Loucy (cell line): ENCODE results near the gene CYTIP.

Experiments
- H2AFZ ChIP-seq: fragments of 200-600 bp; sonication (generic); 2 replicates; pipeline ENCODE4 v1.6.0; 2016; ENCODE audit warnings: antibody characterized with exemption, mild to moderate bottlenecking, low read length, moderate library complexity
- H3F3A ChIP-seq: fragments of 200-600 bp; 2 replicates; pipeline ENCODE4 v1.6.0; 2016; ENCODE audit warnings: antibody characterized with exemption, low read depth, mild to moderate bottlenecking
- H3K27me3 ChIP-seq: fragments of 200-600 bp; sonication (generic); 2 replicates; pipeline ENCODE4 v1.6.1; 2014; ENCODE audit warnings: low read length, mild to moderate bottlenecking; ENCODE audit not compliant: insufficient read depth, poor library complexity, severe bottlenecking
- H3K36me3 ChIP-seq: fragments of 200-600 bp; sonication (generic); 2 replicates; pipeline ENCODE4 v1.6.1; 2016; ENCODE audit warnings: low read length; ENCODE audit not compliant: insufficient read depth
- H3K4me1 ChIP-seq: fragments of 200-600 bp; sonication (generic); 2 replicates; pipeline ENCODE4 v1.5.1; 2014; ENCODE audit warnings: low read length, mild to moderate bottlenecking; ENCODE audit not compliant: insufficient read depth, poor library complexity, severe bottlenecking
- H3K4me2 ChIP-seq: fragments of 200-600 bp; sonication (generic); 2 replicates; pipeline ENCODE4 v1.6.0; 2014; ENCODE audit warnings: antibody characterized with exemption, low read length, low read depth, mild to moderate bottlenecking; ENCODE audit not compliant: poor library complexity, severe bottlenecking
- H3K4me3 ChIP-seq: fragments of 200-600 bp; sonication (generic); 2 replicates; pipeline ENCODE4 v1.5.1; 2014; ENCODE audit warnings: low read length, mild to moderate bottlenecking, mixed read lengths; ENCODE audit not compliant: poor library complexity, severe bottlenecking
- H3K79me2 ChIP-seq: fragments of 200-600 bp; sonication (generic); 2 replicates; pipeline ENCODE4 v1.6.1; 2014; ENCODE audit warnings: low read length; ENCODE audit not compliant: insufficient read depth
- H3K9ac ChIP-seq: fragments of 200-600 bp; sonication (generic); 2 replicates; pipeline ENCODE4 v1.6.0; 2014; ENCODE audit warnings: mild to moderate bottlenecking, low read depth, low read length, moderate library complexity; ENCODE audit not compliant: poor library complexity, severe bottlenecking
- H3K9me2 ChIP-seq: fragments of 200-600 bp; sonication (generic); replicated peaks from 2 replicates; pipeline ENCODE4 v1.6.1; 2016; ENCODE audit warnings: low read depth, low read length, mixed read lengths
- H3K9me3 ChIP-seq: fragments of 200-600 bp; sonication (generic); 2 replicates; pipeline ENCODE4 v1.6.1; 2014; ENCODE audit warnings: mild to moderate bottlenecking, antibody characterized with exemption, low read length, low read depth; ENCODE audit not compliant: insufficient read depth
- H4K20me1 ChIP-seq: fragments of 200-600 bp; sonication (generic); 2 replicates; pipeline ENCODE4 v1.6.0; 2014; ENCODE audit warnings: antibody characterized with exemption, low read length, mild to moderate bottlenecking; ENCODE audit not compliant: insufficient read depth, poor library complexity, severe bottlenecking
- CTCF ChIP-seq: fragments of 200-600 bp; sonication (generic); conservative IDR thresholded peaks from 2 replicates; pipeline ENCODE4 v1.5.1; 2014; ENCODE audit warnings: mild to moderate bottlenecking, antibody characterized with exemption, low read length
- EZH2phosphoT487 ChIP-seq: fragments of 200-600 bp; IDR thresholded peaks from 2 replicates; pipeline ENCODE4 v1.6.1; 2018; ENCODE audit warnings: antibody characterized with exemption, mild to moderate bottlenecking, moderate library complexity, borderline replicate concordance

Gene CYTIP

GRCh38 chr2:157440404-157441071, 3.4 kb downstream of the CYTIP start:
- Histone ChIP-seq H3K79me2 (no peaks in the 10 kb centered on the region), H3K36me3 (no peaks in the 10 kb centered on the region), H3K4me1 (no peaks in the 10 kb centered on the region), H2AFZ (no peak overlapping the region), H3K4me3 (no peak overlapping the region), H3K9me3 (no peaks in the 10 kb centered on the region; the same call in 1 of the 2 replicates), H3K27me3 (no peaks in the 10 kb centered on the region), H3K9me2 (no peaks in the 10 kb centered on the region), H3K9ac (no peak overlapping the region), H4K20me1 (no peaks in the 10 kb centered on the region), H3F3A (no peaks in the 10 kb centered on the region), H3K4me2 (no peak overlapping the region)
- TF ChIP-seq EZH2phosphoT487 (no peak), CTCF (no peak)

- no peaks in the 10 kb centered on the region for H3F3A ChIP-seq
- H3K9ac ChIP-seq: no peak overlapping the region
- H3K4me3 ChIP-seq: no peak overlapping the region
- H3K4me1 ChIP-seq: no peaks in the 10 kb centered on the region
- H3K9me2 ChIP-seq: no peaks in the 10 kb centered on the region
- H3K36me3 ChIP-seq: no peaks in the 10 kb centered on the region
- no peaks in the 10 kb centered on the region; the same call in 1 of the 2 replicates for H3K9me3 ChIP-seq
- H3K79me2 ChIP-seq: no peaks in the 10 kb centered on the region
- no peaks in the 10 kb centered on the region for H3K27me3 ChIP-seq
- no peak overlapping the region for H2AFZ ChIP-seq
- no peak overlapping the region for H3K4me2 ChIP-seq
- H4K20me1 ChIP-seq: no peaks in the 10 kb centered on the region
- TF ChIP-seq EZH2phosphoT487 (no peak), CTCF (no peak)
Measured at GRCh38 chr2:157439824-157440186, 4.1 kb downstream of the CYTIP start.

GRCh38 chr2:157438863-157439823, 4.7 kb downstream of the CYTIP start:
- H2AFZ ChIP-seq: no peak overlapping the region
- TF ChIP-seq EZH2phosphoT487 (no peak), CTCF (no peak)
- no peaks in the 10 kb centered on the region for H3F3A ChIP-seq
- no peaks in the 10 kb centered on the region for H3K79me2 ChIP-seq
- H3K9ac ChIP-seq: no peak overlapping the region
- H3K4me1 ChIP-seq: no peaks in the 10 kb centered on the region
- no peaks in the 10 kb centered on the region for H4K20me1 ChIP-seq
- no peak overlapping the region for H3K4me3 ChIP-seq
- no peaks in the 10 kb centered on the region for H3K36me3 ChIP-seq
- no peaks in the 10 kb centered on the region for H3K27me3 ChIP-seq
- no peak overlapping the region for H3K4me2 ChIP-seq
- no peaks in the 10 kb centered on the region for H3K9me2 ChIP-seq
- H3K9me3 ChIP-seq: no peaks in the 10 kb centered on the region; the same call in 1 of the 2 replicates
